Activated CD8-positive, alpha-beta memory T cell treated with anti-CD3 and anti-CD28 coated beads, Interleukin-2, amount 10 ng/mL, durations not matched to agents 7 days and 5 days (primary cell): ENCODE measurements around the gene CALY. TPM values are rescaled to one million over a fixed set of nuclear protein-coding genes. Genes with fewer than 3 reads are reported as not detected.

ENCODE experiments used
- ATAC-seq: fragments of 150-1000 bp; cut with Tn5 transposase; one replicate; pipeline ENCODE4 v1.10.0; 2021; ENCODE audit warnings: moderate library complexity
- CTCF ChIA-PET: fragments of 350-600 bp; sonication (Branson Sonifier 250); formaldehyde crosslinking; loops from one replicate; lab custom pipeline; 2021; ENCODE audit warnings: antibody characterized with exemption; lab: Charles Lee
- DNase-seq: peaks from one replicate; pipeline ENCODE4 v3.0.0-alpha.2; 2020
- H3K27ac Mint-ChIP-seq: one replicate; pipeline ENCODE4 v1.8.0; 2021; ENCODE audit warnings: mild to moderate bottlenecking, mixed read lengths
- H3K27me3 Mint-ChIP-seq: one replicate; pipeline ENCODE4 v1.8.0; 2021; ENCODE audit warnings: mixed read lengths
- H3K36me3 Mint-ChIP-seq: one replicate; pipeline ENCODE4 v1.8.0; 2021; ENCODE audit warnings: mild to moderate bottlenecking, mixed read lengths
- H3K4me1 Mint-ChIP-seq: one replicate; pipeline ENCODE4 v1.8.0; 2021; ENCODE audit warnings: mixed read lengths
- H3K4me3 Mint-ChIP-seq: one replicate; pipeline ENCODE4 v1.8.0; 2021; ENCODE audit warnings: mild to moderate bottlenecking, moderate library complexity, mixed read lengths
- H3K9me3 Mint-ChIP-seq: one replicate; pipeline ENCODE4 v1.8.0; 2022; ENCODE audit warnings: low read depth, mixed read lengths
- microRNA-seq: library from miRNA; unstranded; fragments of <30 nt; microRNA quantifications from one replicate; pipeline ENCODE4 v1.2.0, GENCODE V29; 2022
- total RNA-seq, 2 experiments: library from RNA; stranded (reverse); gene quantifications; one replicate each; pipeline ENCODE4 v1.2.3, GENCODE V29; 2021

CALY gene
- total RNA-seq, 2 experiments from 2014 or later = not detected

GRCh38 chr10:133277277-133277992 is 59.3 kb downstream of the CALY start:
- H3K27ac Mint-ChIP-seq = peak overlapping the region; percentile 99
- H3K4me1 Mint-ChIP-seq = peaks cover 36% of the 10 kb centered on the region
- CTCF ChIA-PET = interaction anchor here (0.7 to 2.6 kb wide), 8 partner anchors 10 to 134 kb away, joined by 3 to 21 read pairs (median 6); no protein-coding TSS in a partner anchor
- DNase-seq = no peak
- H3K4me3 Mint-ChIP-seq = peak overlapping the region; percentile 78
- H3K9me3 Mint-ChIP-seq = no peaks in the 10 kb centered on the region
- no peaks in the 10 kb centered on the region for H3K27me3 Mint-ChIP-seq
- ATAC-seq = no peak
- H3K36me3 Mint-ChIP-seq = peaks cover 2% of the 10 kb centered on the region

GRCh38 chr10:133276435-133277201 is 60.1 kb downstream of the CALY start, which contains the start of gene ADAM8:
TSS of gene ADAM8 (minus strand) at chr10:133276868. CDS start at chr10:133276817, 51 bp downstream.
- DNase-seq (peak; percentile 79), ATAC-seq (peak; percentile 60)
- CTCF ChIA-PET = interaction anchor here (0.7 to 3.3 kb wide), 6 partner anchors 12 to 31 kb away, joined by 3 to 41 read pairs (median 10); no protein-coding TSS in a partner anchor
- H3K27ac Mint-ChIP-seq = peak within 1 kb of the TSS; percentile 99
- H3K4me3 Mint-ChIP-seq = peak within 1 kb of the TSS; percentile 90
- H3K27me3 Mint-ChIP-seq = no peaks in the 10 kb centered on the region
- no peaks in the 10 kb centered on the region for H3K9me3 Mint-ChIP-seq
- peaks cover 4% of the 10 kb centered on the region for H3K36me3 Mint-ChIP-seq
- peaks cover 36% of the 10 kb centered on the region for H3K4me1 Mint-ChIP-seq

GRCh38 chr10:133276100-133276434 is 60.6 kb downstream of the CALY start:
- H3K27ac Mint-ChIP-seq = peak overlapping the region; percentile 86
- CTCF ChIA-PET = interaction anchor here (0.7 to 3.3 kb wide), 6 partner anchors 12 to 31 kb away, joined by 3 to 41 read pairs (median 6); no protein-coding TSS in a partner anchor
- H3K9me3 Mint-ChIP-seq = no peaks in the 10 kb centered on the region
- peaks cover 36% of the 10 kb centered on the region for H3K4me1 Mint-ChIP-seq
- peak overlapping the region; percentile 90 for H3K4me3 Mint-ChIP-seq
- DNase-seq (no peak), ATAC-seq (no peak)
- no peaks in the 10 kb centered on the region for H3K27me3 Mint-ChIP-seq
- H3K36me3 Mint-ChIP-seq = peaks cover 4% of the 10 kb centered on the region

- Mint-ChIP-seq H3K27ac (peak overlapping the region; percentile 86), H3K4me1 (peaks cover 36% of the 10 kb centered on the region), H3K4me3 (peak overlapping the region; percentile 90)
Observed at GRCh38 chr10:133275684-133276092, 61.0 kb downstream of the CALY start.

GRCh38 chr10:133274751-133275683 is 61.7 kb downstream of the CALY start:
- Mint-ChIP-seq H3K27me3 (no peaks in the 10 kb centered on the region), H3K27ac (peak overlapping the region; percentile 86), H3K9me3 (no peaks in the 10 kb centered on the region), H3K36me3 (peaks cover 4% of the 10 kb centered on the region), H3K4me1 (peaks cover 34% of the 10 kb centered on the region), H3K4me3 (peak overlapping the region; percentile 90)
- peak; percentile 43 for ATAC-seq
- CTCF ChIA-PET = interaction anchor here (0.9 to 3.3 kb wide), 6 partner anchors 10 to 83 kb away, joined by 3 to 41 read pairs (median 10); partner anchors contain the start of gene FUOM
- peak; percentile 83 for DNase-seq

More at GRCh38 chr10:133275684-133276092, 61.0 kb downstream of the CALY start:
- ATAC-seq (peak; percentile 41), DNase-seq (peak; percentile 75)
- CTCF ChIA-PET = interaction anchor here (0.7 to 3.3 kb wide), 9 partner anchors 11 to 82 kb away, joined by 3 to 41 read pairs (median 6); partner anchors contain the start of gene FUOM
- H3K36me3 Mint-ChIP-seq = peaks cover 4% of the 10 kb centered on the region
- no peaks in the 10 kb centered on the region for H3K9me3 Mint-ChIP-seq
- H3K27me3 Mint-ChIP-seq = no peaks in the 10 kb centered on the region

Small RNA genes within 50 kb of the gene (microRNA-seq; reads per million reads assigned to microRNA genes)
- gene MIR3944 = 3.4 reads per million

Other genes starting within 250 kb of the CALY start
- gene ADGRA1, start 249.0 kb downstream of the CALY start, total RNA-seq = not detected
- under 1 TPM in 1 of 2 experiments, not detected in 1; 0.32 TPM for gene KNDC1, start 176.7 kb downstream of the CALY start, total RNA-seq
- not detected for gene UTF1, start 106.7 kb downstream of the CALY start, total RNA-seq
- under 1 TPM in 1 of 2 experiments, not detected in 1; 0.12 TPM for gene VENTX, start 99.0 kb downstream of the CALY start, total RNA-seq
- 100 to 1,000 TPM; 142 to 173 TPM for gene ADAM8, start 60.0 kb downstream of the CALY start, total RNA-seq
- gene TUBGCP2, start 28.0 kb downstream of the CALY start, total RNA-seq = 10 to 100 TPM; 60.4 to 64.7 TPM
- 10 to 100 TPM; 50.7 to 60.1 TPM for gene ZNF511, start 28.0 kb downstream of the CALY start, total RNA-seq
- not detected for gene PRAP1, start 10.5 kb upstream of the CALY start, total RNA-seq
- gene FUOM, start 21.1 kb upstream of the CALY start, total RNA-seq = 10 to 100 TPM in 1 of 2 experiments, 1 to 10 TPM in 1; 9.1 to 13.1 TPM
- 10 to 100 TPM; 34.0 to 50.2 TPM for gene ECHS1, start 36.5 kb upstream of the CALY start, total RNA-seq
- gene PAOX, start 42.4 kb upstream of the CALY start, total RNA-seq = 1 to 10 TPM; 5.6 to 6.0 TPM
- 10 to 100 TPM; 56.0 to 64.9 TPM for gene MTG1, start 57.3 kb upstream of the CALY start, total RNA-seq
- gene SPRN, start 87.7 kb upstream of the CALY start, total RNA-seq = not detected
- 1 to 10 TPM in 1 of 2 experiments, under 1 TPM in 1; 0.82 to 4.8 TPM for gene SCART1, start 117.0 kb upstream of the CALY start, total RNA-seq
- gene CYP2E1, start 190.5 kb upstream of the CALY start, total RNA-seq = under 1 TPM in 1 of 2 experiments, not detected in 1; 0.26 TPM
- gene SYCE1, start 228.7 kb upstream of the CALY start, total RNA-seq = 1 to 10 TPM; 1.4 to 2.1 TPM